ENCODE results near the gene NTRK1. TPM values are rescaled to one million over a fixed set of nuclear protein-coding genes. Genes with fewer than 3 reads are reported as not detected.

The NTRK1 gene
- total RNA-seq = 1 to 10 TPM; 2.1 to 2.5 TPM
- long read RNA-seq, partial matches to known transcripts = 0 of 1 reads
- long read RNA-seq, other reads (novel, unspliced or antisense) = 1 of 1 reads

GRCh38 chr1:156860628-156861423 is at the start of gene NTRK1:
TSS of gene NTRK1 (plus strand) at chr1:156860865. CDS start at chr1:156860935, 70 bp downstream.
- DNase-seq (no peak), ATAC-seq (peak; percentile 51 to 75)
- intact Hi-C loops (cut with DNase I) = no loop called here

- intact Hi-C loops (cut with DNase I) = no loop called here
- DNase-seq (no peak), ATAC-seq (no peak)
Measured at GRCh38 chr1:156811168-156811567, 49.5 kb upstream of the NTRK1 start.

GRCh38 chr1:156812293-156812990 is 48.2 kb upstream of the NTRK1 start:
- no peak for ATAC-seq
- DNase-seq = no peak

GRCh38 chr1:156813298-156813697 is 47.4 kb upstream of the NTRK1 start:
- ATAC-seq (no peak), DNase-seq (no peak)
- intact Hi-C loops (cut with DNase I) = no loop called here

More at GRCh38 chr1:156812293-156812990, 48.2 kb upstream of the NTRK1 start:
- intact Hi-C loops (cut with DNase I) = no loop called here

GRCh38 chr1:156813750-156814570 is 46.7 kb upstream of the NTRK1 start:
- intact Hi-C loops (cut with DNase I) = no loop called here
- ATAC-seq = peak; percentile 67 to 75
- DNase-seq = peak; percentile 76

GRCh38 chr1:156814571-156815260 is 45.9 kb upstream of the NTRK1 start:
- intact Hi-C loops (cut with DNase I) = no loop called here
- DNase-seq (peak; percentile 34), ATAC-seq (peak in 1 of 2 donors; percentile 26)

GRCh38 chr1:156815307-156815826 is 45.3 kb upstream of the NTRK1 start:
- intact Hi-C loops (cut with DNase I) = no loop called here
- peak; percentile 78 to 83 for ATAC-seq
- peak; percentile 73 for DNase-seq

GRCh38 chr1:156815961-156816422 is 44.7 kb upstream of the NTRK1 start:
- intact Hi-C loops (cut with DNase I) = no loop called here
- no peak for DNase-seq
- no peak for ATAC-seq

GRCh38 chr1:156816561-156817328 is 43.9 kb upstream of the NTRK1 start, which contains the start of gene SH2D2A:
TSS of gene SH2D2A (minus strand) at chr1:156816848. CDS start at chr1:156816708, 140 bp downstream.
- DNase-seq (peak; percentile 71), ATAC-seq (peak; percentile 46 to 62)
- intact Hi-C loops (cut with DNase I) = no loop called here

- intact Hi-C loops (cut with DNase I) = no loop called here
- ATAC-seq (peak in 1 of 2 donors; percentile 20), DNase-seq (no peak)
Measured at GRCh38 chr1:156821801-156822200, 38.9 kb upstream of the NTRK1 start.

GRCh38 chr1:156822680-156823079 is 38.0 kb upstream of the NTRK1 start:
- ATAC-seq (no peak), DNase-seq (no peak)
- intact Hi-C loops (cut with DNase I) = no loop called here

GRCh38 chr1:156823210-156823790 is 37.4 kb upstream of the NTRK1 start:
- ATAC-seq = no peak
- intact Hi-C loops (cut with DNase I) = no loop called here
- no peak for DNase-seq

GRCh38 chr1:156826630-156827029 is 34.0 kb upstream of the NTRK1 start:
- intact Hi-C loops (cut with DNase I) = no loop called here
- peak in 1 of 2 donors; percentile 71 for ATAC-seq

GRCh38 chr1:156828400-156829124 is 32.1 kb upstream of the NTRK1 start:
- no peak for ATAC-seq
- no peak for DNase-seq
- intact Hi-C loops (cut with DNase I) = no loop called here

More at GRCh38 chr1:156826630-156827029, 34.0 kb upstream of the NTRK1 start:
- no peak for DNase-seq

- intact Hi-C loops (cut with DNase I) = no loop called here
- ATAC-seq = no peak
- DNase-seq = no peak
Measured at GRCh38 chr1:156832434-156832833, 28.2 kb upstream of the NTRK1 start.

- DNase-seq = no peak
Measured at GRCh38 chr1:156833603-156834002, 27.1 kb upstream of the NTRK1 start.

GRCh38 chr1:156834322-156834721 is 26.3 kb upstream of the NTRK1 start:
- DNase-seq (no peak), ATAC-seq (no peak)
- intact Hi-C loops (cut with DNase I) = no loop called here

More at GRCh38 chr1:156833603-156834002, 27.1 kb upstream of the NTRK1 start:
- intact Hi-C loops (cut with DNase I) = no loop called here
- no peak for ATAC-seq
